Endothelial cell (in vitro differentiated cells): ENCODE results near the gene DNAH3. TPM values are rescaled to one million over a fixed set of nuclear protein-coding genes. Genes with fewer than 3 reads are reported as not detected.

Source experiments
- DNase-seq: peaks from one replicate; pipeline ENCODE4 v3.0.0; 2021; ENCODE audit warnings: low spot score
- H3K27ac Mint-ChIP-seq: one replicate; pipeline ENCODE4 v1.8.0; 2021; ENCODE audit warnings: mixed read lengths, inconsistent platforms; ENCODE audit not compliant: unreplicated experiment
- H3K27me3 Mint-ChIP-seq: one replicate; pipeline ENCODE4 v1.8.0; 2021; ENCODE audit warnings: mild to moderate bottlenecking, moderate library complexity, mixed read lengths, inconsistent platforms; ENCODE audit not compliant: unreplicated experiment
- H3K36me3 Mint-ChIP-seq: one replicate; pipeline ENCODE4 v1.8.0; 2021; ENCODE audit warnings: mild to moderate bottlenecking, low read depth, mixed read lengths, inconsistent platforms; ENCODE audit not compliant: unreplicated experiment
- H3K4me1 Mint-ChIP-seq: one replicate; pipeline ENCODE4 v1.8.0; 2021; ENCODE audit warnings: mild to moderate bottlenecking, mixed read lengths, inconsistent platforms; ENCODE audit not compliant: unreplicated experiment
- H3K4me3 Mint-ChIP-seq: one replicate; pipeline ENCODE4 v1.8.0; 2021; ENCODE audit warnings: mild to moderate bottlenecking, mixed read lengths, inconsistent platforms; ENCODE audit not compliant: unreplicated experiment
- H3K9me3 Mint-ChIP-seq: one replicate; pipeline ENCODE4 v1.8.0; 2021; ENCODE audit warnings: mixed read lengths, inconsistent platforms; ENCODE audit not compliant: unreplicated experiment
- CTCF ChIP-seq: fragments of 200-600 bp; sonication (generic); IDR thresholded peaks from one replicate; pipeline ENCODE4 v1.5.0; 2021; ENCODE audit warnings: antibody characterized with exemption; ENCODE audit not compliant: unreplicated experiment
- total RNA-seq: library from RNA; stranded (reverse); fragmentation: NEBNext Ultra II Directional; extraction: Animal tissue kit (Norgen Biotek cat#: 25700); gene quantifications from one replicate; pipeline ENCODE4 v1.2.1, GENCODE V29; 2021; ENCODE audit not compliant: unreplicated experiment

DNAH3 gene
- total RNA-seq, 1 donor from 2014 or later: 0.05 TPM

- H3K36me3 Mint-ChIP-seq: no peaks in the 10 kb centered on the region
- no peaks in the 10 kb centered on the region for H3K4me1 Mint-ChIP-seq
- DNase-seq: no peak
- no peak overlapping the region for H3K4me3 Mint-ChIP-seq
- H3K9me3 Mint-ChIP-seq: no peaks in the 10 kb centered on the region
- peaks cover 1% of the 10 kb centered on the region for H3K27me3 Mint-ChIP-seq
- no peak overlapping the region for H3K27ac Mint-ChIP-seq
- TF ChIP-seq CTCF: no peak
Observed at GRCh38 chr16:21092951-21093350, 57.7 kb downstream of the DNAH3 start.

GRCh38 chr16:21088646-21089538 lies 61.8 kb downstream of the DNAH3 start:
- Mint-ChIP-seq H3K27me3 (peaks cover 1% of the 10 kb centered on the region), H3K4me1 (no peaks in the 10 kb centered on the region)
- DNase-seq: no peak

GRCh38 chr16:21088143-21088542 lies 62.5 kb downstream of the DNAH3 start:
- H3K27ac Mint-ChIP-seq: no peak overlapping the region
- no peaks in the 10 kb centered on the region for H3K36me3 Mint-ChIP-seq
- H3K27me3 Mint-ChIP-seq: peaks cover 1% of the 10 kb centered on the region
- DNase-seq: no peak
- no peak for TF ChIP-seq CTCF
- no peaks in the 10 kb centered on the region for H3K9me3 Mint-ChIP-seq
- H3K4me3 Mint-ChIP-seq: no peak overlapping the region
- H3K4me1 Mint-ChIP-seq: no peaks in the 10 kb centered on the region

More at GRCh38 chr16:21088646-21089538, 61.8 kb downstream of the DNAH3 start:
- no peak for TF ChIP-seq CTCF
- H3K36me3 Mint-ChIP-seq: no peaks in the 10 kb centered on the region
- no peak overlapping the region for H3K27ac Mint-ChIP-seq
- H3K9me3 Mint-ChIP-seq: no peaks in the 10 kb centered on the region
- no peak overlapping the region for H3K4me3 Mint-ChIP-seq

GRCh38 chr16:21084631-21085225 lies 65.9 kb downstream of the DNAH3 start:
- Mint-ChIP-seq H3K36me3 (no peaks in the 10 kb centered on the region), H3K27me3 (no peaks in the 10 kb centered on the region), H3K4me3 (no peak overlapping the region), H3K9me3 (no peaks in the 10 kb centered on the region), H3K27ac (no peak overlapping the region), H3K4me1 (no peaks in the 10 kb centered on the region)
- TF ChIP-seq CTCF: no peak
- no peak for DNase-seq
